GM18868 (cell line): ENCODE measurements around the gene PCP4L1.
"Not testable (repeated sequence)": the region's sequence is repeated elsewhere in the genome, so short reads cannot be mapped to it uniquely, and the experiment has no call there.

Experiments
- ATAC-seq: cut with Tn5 transposase; IDR thresholded peaks from one replicate; pipeline ENCODE4 v1.9.1; 2021; ENCODE audit warnings: mild to moderate bottlenecking, moderate library complexity; ENCODE audit not compliant: unreplicated experiment

Gene PCP4L1

GRCh38 chr1:161258439-161259344 is at the start of gene PCP4L1:
TSS of gene PCP4L1 (plus strand) at chr1:161258745. CDS start at chr1:161258975, 230 bp downstream.
- peak; percentile 72 for ATAC-seq

- peak; percentile 72 for ATAC-seq
These were observed 48.6 kb upstream of the PCP4L1 start for GRCh38 chr1:161209790-161210409.

DNA sequence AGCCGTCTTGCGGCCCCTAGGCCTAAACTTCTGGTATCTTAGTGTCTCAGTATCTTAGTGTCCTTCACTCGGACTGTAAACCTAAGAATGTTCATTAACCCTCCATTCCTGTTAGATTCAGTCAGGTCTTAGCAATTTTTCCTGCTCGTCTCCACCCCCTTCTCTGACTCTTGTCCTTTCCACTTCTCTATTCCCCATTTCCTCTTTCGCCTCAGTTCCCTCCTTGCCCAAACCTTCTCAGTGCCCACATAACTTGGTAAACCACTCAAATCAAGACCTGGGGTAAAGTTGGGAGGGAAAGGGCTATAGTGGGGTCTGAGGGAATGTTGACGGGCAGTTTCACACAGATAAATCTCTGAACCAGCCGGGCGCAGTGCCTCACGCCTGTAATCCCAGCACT is 44.2 kb upstream of the PCP4L1 start:
- ATAC-seq: no peak

- ATAC-seq: no peak
These were observed 43.5 kb upstream of the PCP4L1 start, which contains the start of gene FCER1G for GRCh38 chr1:161215076-161215475. TSS of gene FCER1G (plus strand) at chr1:161215295. CDS start at chr1:161215322, 27 bp downstream.

- ATAC-seq: peak; percentile 78
These were observed 41.4 kb upstream of the PCP4L1 start for GRCh38 chr1:161216945-161217712.

DNA sequence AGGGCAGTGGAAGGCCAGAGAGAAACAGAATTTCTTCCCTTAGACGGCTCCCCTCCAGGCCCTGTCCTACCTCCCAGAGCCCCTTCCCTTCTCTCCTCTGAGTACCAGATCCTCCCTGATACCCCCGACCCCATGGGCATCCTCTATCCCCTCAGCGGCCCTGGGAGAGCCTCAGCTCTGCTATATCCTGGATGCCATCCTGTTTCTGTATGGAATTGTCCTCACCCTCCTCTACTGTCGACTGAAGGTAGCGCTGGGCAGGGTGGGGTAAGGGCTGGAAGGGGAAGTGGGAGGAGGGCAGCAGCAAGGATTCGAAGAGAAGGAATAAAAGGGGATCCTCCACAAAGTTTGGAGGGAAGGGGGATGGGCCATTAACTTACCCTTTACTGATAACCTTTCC is 40.7 kb upstream of the PCP4L1 start:
- ATAC-seq: no peak

DNA sequence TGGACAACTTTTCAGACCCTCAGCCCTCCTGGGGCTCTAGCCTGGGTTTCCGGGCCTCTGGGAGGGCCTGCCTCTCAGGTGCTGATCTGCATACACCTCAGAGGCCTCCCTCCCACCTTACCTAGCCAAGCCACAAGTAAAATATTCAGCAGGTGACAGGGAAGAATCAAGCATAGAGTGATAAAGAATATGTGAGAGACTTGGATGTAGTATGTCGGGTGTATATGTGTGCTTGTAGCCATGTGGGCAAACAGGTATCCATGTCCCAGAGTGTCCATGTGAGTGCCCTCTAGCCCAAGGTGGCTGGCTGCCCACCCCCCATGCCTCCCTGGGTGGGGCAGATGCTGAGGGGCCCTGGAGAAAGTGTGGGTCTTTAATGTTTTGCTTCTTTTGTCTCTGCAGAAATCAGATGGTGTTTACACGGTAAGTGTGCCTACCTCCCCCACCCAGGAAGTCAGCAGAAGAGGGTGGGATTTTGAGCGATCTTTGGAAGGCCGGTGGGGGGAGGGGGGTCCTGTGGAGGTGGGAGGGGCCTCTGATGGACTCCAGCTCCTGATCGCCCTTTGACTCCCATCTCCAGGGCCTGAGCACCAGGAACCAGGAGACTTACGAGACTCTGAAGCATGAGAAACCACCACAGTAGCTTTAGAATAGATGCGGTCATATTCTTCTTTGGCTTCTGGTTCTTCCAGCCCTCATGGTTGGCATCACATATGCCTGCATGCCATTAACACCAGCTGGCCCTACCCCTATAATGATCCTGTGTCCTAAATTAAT is 40.1 kb upstream of the PCP4L1 start:
- ATAC-seq: no peak

- no peak for ATAC-seq
These were observed 39.3 kb upstream of the PCP4L1 start for GRCh38 chr1:161219078-161219892.

DNA sequence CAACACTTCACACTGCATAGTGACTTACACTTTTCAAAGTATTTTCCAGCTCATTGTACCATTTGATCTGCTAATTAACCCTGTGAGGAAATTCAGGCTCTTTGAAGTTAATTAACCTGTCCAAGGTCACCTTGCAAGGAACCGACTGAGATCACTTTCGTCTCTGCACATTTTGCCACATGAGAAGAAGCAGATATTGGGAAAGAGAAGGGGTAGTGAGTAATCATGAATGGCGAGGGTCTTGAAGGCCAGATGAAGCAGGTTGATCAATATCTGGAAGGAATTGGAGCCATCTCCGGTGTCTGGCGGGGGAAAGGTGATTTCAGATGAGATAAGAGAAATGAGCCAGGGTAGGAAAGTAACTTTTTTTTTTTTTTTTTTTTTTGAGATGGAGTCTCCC is 38.5 kb upstream of the PCP4L1 start:
- no peak for ATAC-seq

GRCh38 chr1:161222175-161223019 is 36.1 kb upstream of the PCP4L1 start:
- no peak for ATAC-seq

DNA sequence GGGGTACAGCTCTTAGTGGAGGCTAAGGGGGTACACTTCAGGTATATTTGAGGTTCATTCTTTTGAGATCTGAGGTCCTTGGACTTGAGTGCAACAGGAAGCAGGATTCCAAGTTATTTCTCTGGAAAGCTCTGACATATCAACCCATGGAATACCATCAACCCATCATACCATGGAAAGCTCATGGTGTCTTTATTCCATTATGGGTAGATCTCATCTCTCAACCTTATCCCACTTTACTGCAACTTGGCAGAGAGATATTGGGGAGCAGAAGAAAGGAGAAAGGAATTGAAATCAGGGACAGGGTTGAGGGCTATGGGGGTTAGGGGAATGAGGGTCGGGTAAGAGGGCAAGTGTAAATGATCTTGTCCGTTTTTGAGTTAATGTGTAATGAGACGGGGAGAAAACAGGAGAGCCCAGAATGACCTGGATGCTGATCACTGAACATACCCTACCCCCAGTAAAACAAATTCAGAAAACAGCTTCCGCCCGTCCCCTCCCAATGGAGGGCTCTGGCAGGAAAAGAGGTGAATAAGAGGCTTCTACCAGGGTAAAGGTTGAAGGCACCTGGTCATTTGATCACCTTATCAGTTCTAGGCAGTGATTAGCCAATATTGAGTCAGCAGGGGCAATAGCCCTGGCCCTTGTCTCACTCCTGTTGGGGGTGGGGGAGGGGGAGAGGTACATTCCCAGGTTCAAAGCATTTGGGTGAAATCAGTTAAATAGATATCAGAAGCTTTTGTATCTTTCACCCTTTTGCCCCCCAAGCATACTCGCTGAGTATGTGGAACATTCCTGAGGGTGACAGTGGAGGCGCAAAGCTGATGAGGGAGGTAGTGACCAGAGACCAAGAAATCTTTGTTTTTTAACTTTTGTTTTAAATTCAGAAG is 34.5 kb upstream of the PCP4L1 start:
- ATAC-seq: no peak

DNA sequence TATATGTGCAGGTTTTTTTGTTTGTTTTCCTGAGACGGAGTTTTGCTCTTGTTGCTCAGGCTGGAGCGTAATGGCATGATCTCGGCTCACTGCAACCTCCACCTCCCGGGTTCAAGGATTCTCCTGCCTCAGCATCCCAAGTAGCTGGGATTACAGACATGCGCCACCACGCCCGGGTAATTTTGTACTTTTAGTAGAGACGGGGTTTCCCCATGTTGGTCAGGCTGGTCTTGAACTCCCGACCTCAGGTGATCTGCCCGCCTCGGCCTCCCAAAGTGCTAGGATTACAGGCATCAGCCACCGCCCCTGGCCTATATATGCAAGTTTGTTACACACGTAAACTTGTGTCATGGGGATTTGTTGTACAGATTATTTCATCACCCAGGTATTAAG is 33.9 kb upstream of the PCP4L1 start:
- ATAC-seq: not testable (repeated sequence)

DNA sequence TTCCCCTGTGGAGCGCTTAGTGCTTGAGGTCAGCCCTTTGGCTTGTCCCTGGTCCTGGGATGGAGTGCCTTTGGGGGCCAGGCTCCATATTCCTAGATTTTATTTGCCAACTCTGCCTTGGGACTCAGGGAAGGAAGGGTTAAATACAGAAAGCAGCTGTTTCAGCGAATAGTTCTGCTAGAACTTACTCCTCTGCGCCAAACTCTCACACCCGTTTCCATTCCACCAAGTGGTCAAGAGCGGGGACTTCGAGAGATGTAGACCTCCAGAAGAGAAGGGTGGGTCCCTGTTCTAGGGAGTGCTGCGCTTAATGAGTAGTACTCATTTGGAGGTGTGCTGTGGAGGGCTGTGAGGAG is 33.4 kb upstream of the PCP4L1 start:
- no peak for ATAC-seq

GRCh38 chr1:161225534-161226319 is 32.8 kb upstream of the PCP4L1 start, which contains the start of gene TOMM40L:
TSS of gene TOMM40L (plus strand) at chr1:161226060. CDS start at chr1:161226490, 430 bp downstream.
- ATAC-seq: peak; percentile 94

DNA sequence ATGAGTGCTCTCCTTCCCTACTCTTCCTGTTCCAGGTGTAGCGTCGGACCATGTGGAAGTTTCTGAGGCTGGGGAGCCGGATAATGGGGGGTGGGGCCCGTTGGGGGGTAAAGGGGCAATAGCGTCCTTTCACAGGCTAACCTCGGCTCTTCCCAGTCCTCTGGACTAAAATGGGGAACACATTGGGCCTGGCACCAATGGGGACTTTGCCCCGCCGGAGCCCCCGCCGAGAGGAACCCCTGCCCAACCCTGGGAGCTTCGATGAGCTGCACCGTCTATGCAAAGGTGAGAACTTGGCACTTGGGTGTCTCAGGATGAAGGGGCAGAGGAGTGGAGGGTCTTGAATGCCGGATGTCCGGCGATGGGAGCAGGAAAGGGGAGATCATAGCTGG is 32.2 kb upstream of the PCP4L1 start:
- ATAC-seq: no peak

DNA sequence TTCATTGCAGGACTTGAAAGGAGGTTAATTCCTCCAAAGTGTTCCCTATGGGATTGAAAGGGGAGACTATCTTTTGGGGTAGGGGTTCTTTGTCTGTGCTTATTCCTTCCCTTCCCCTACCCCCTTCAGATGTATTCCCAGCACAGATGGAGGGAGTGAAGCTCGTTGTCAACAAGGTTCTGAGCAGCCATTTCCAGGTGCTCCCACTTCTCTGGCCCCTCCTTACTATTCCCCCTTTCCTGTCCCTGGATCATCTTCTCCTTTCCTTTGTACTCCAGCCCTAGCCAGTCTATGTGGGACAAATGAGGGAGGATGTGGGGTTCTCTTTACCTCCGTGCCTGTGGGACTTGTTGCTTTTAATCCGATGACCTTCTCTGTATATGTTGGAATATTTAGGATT is 31.8 kb upstream of the PCP4L1 start:
- no peak for ATAC-seq
